Uterus (tissue), 4 donors: Measurements from ENCODE around the gene TRANK1. TPM values are rescaled to one million over a fixed set of nuclear protein-coding genes. Genes with fewer than 3 reads are reported as not detected.
"Not testable (repeated sequence)": the region's sequence is repeated elsewhere in the genome, so short reads cannot be mapped to it uniquely, and the experiment has no call there.

ENCODE experiments used
- DNase-seq, 2 donors: peaks; one replicate each; pipeline ENCODE4 v3.0.0-alpha.2; 2019 to 2020
- H3K27ac ChIP-seq, 2 donors: fragments of 200-600 bp; sonication (generic); 1 replicate in 1 of 2; 2 replicates in 1 of 2; pipeline ENCODE4 v1.5.1; 2016 to 2018
- H3K27me3 ChIP-seq, 2 donors: fragments of 200-600 bp; sonication (generic); one replicate each; pipeline ENCODE4 v1.5.1; 2018 to 2019; ENCODE audit warnings: control low read depth in 1 of 2
- H3K36me3 ChIP-seq, 2 donors: fragments of 200-600 bp; sonication (generic); one replicate each; pipeline ENCODE4 v1.5.1; 2019; ENCODE audit warnings: control low read depth in 1 of 2
- H3K4me1 ChIP-seq, 2 donors: fragments of 200-600 bp; sonication (generic); one replicate each; pipeline ENCODE4 v1.5.1; 2018 to 2019; ENCODE audit warnings: control low read depth in 1 of 2
- H3K4me3 ChIP-seq, 2 donors: fragments of 200-600 bp; sonication (generic); 1 replicate in 1 of 2; 2 replicates in 1 of 2; pipeline ENCODE4 v1.5.1; 2018 to 2019; ENCODE audit warnings: mild to moderate bottlenecking in 1 of 2
- H3K9me3 ChIP-seq, 2 donors: fragments of 200-600 bp; sonication (generic); one replicate each; pipeline ENCODE4 v1.5.1; 2019; ENCODE audit warnings: control low read depth in 1 of 2
- CTCF ChIP-seq, 4 experiments: fragments of 200-600 bp in 2 of 4; fragments of 450-650 bp in 2 of 4; sonication (generic) in 2 of 4; IDR thresholded peaks; one replicate each; pipeline ENCODE4 v1.5.1; 2016 to 2019; ENCODE audit warnings: antibody characterized with exemption in 4 of 4, mild to moderate bottlenecking in 2 of 4, moderate library complexity in 1 of 4
- POLR2A ChIP-seq, 2 donors: fragments of 450-650 bp; IDR thresholded peaks; one replicate each; pipeline ENCODE4 v1.6.1; 2016; ENCODE audit warnings: antibody characterized with exemption in 2 of 2, mild to moderate bottlenecking in 1 of 2, moderate library complexity in 1 of 2
- intact Hi-C: fragments of 100-400 bp; cut with DNase I; formaldehyde crosslinking; loops from one replicate; pipeline ENCODE4 v1.15.1; 2023; ENCODE audit warnings: low total_unique reads
- total RNA-seq, 4 donors: library from RNA; depleted of rRNA in 3 of 4; stranded (reverse); fragments of >200 nt in 3 of 4; gene quantifications; one replicate each; pipeline versions ENCODE4 v1.1.0 to v1.2.4, GENCODE V29; 2014 to 2023
- donor health status: DM: yes; HTN: yes; CAD: no.

TRANK1 gene
- total RNA-seq, 4 donors from 2014 or later, result 10.6 to 52.1 (median 21.6) TPM

GRCh38 chr3:36905545-36905944 is 39.3 kb downstream of the TRANK1 start:
- Histone ChIP-seq H3K4me1 (no peaks in the 10 kb centered on the region), H3K27ac (no peak overlapping the region), H3K9me3 (no peaks in the 10 kb centered on the region), H3K36me3 (no peaks in the 10 kb centered on the region), H3K27me3 (no peaks in the 10 kb centered on the region), H3K4me3 (no peak overlapping the region)
- no peak for TF ChIP-seq CTCF (IDR thresholded peaks at IDR 0.05)
- no peak for TF ChIP-seq POLR2A (IDR thresholded peaks at IDR 0.05)
- no peak for DNase-seq
- intact Hi-C loops, result no loop called here

GRCh38 chr3:36904641-36905040 is 40.2 kb downstream of the TRANK1 start:
- Histone ChIP-seq H3K4me1 (no peaks in the 10 kb centered on the region), H3K9me3 (no peaks in the 10 kb centered on the region), H3K4me3 (no peak overlapping the region), H3K36me3 (no peaks in the 10 kb centered on the region), H3K27ac (no peak overlapping the region), H3K27me3 (no peaks in the 10 kb centered on the region)
- intact Hi-C loops, result no loop called here
- DNase-seq, result no peak
- no peak for TF ChIP-seq POLR2A (IDR thresholded peaks at IDR 0.05)
- TF ChIP-seq CTCF (IDR thresholded peaks at IDR 0.05), result peak in 2 of 4 experiments; percentile 35 to 42

GRCh38 chr3:36904065-36904464 is 40.8 kb downstream of the TRANK1 start:
- H3K4me1 ChIP-seq, H3K4me3 ChIP-seq, H3K27ac ChIP-seq, H3K36me3 ChIP-seq, intact Hi-C loops, H3K9me3 ChIP-seq, H3K27me3 ChIP-seq, DNase-seq: not testable (repeated sequence)

- no peaks in the 10 kb centered on the region for H3K9me3 ChIP-seq
Observed at GRCh38 chr3:36903119-36903882, 41.6 kb downstream of the TRANK1 start.

GRCh38 chr3:36901588-36901987 is 43.3 kb downstream of the TRANK1 start:
- no peaks in the 10 kb centered on the region for H3K9me3 ChIP-seq
- no peaks in the 10 kb centered on the region for H3K4me1 ChIP-seq
- H3K4me3 ChIP-seq, result no peak overlapping the region
- TF ChIP-seq POLR2A (IDR thresholded peaks at IDR 0.05), result no peak
- TF ChIP-seq CTCF (IDR thresholded peaks at IDR 0.05), result no peak
- H3K27ac ChIP-seq, result no peak overlapping the region
- DNase-seq, result no peak
- no peaks in the 10 kb centered on the region for H3K27me3 ChIP-seq
- H3K36me3 ChIP-seq, result no peaks in the 10 kb centered on the region
- intact Hi-C loops, result no loop called here

More at GRCh38 chr3:36903119-36903882, 41.6 kb downstream of the TRANK1 start:
- no peaks in the 10 kb centered on the region for H3K27me3 ChIP-seq
- no peak overlapping the region for H3K4me3 ChIP-seq
- no peak for TF ChIP-seq POLR2A (IDR thresholded peaks at IDR 0.05)
- no peak for TF ChIP-seq CTCF (IDR thresholded peaks at IDR 0.05)
- H3K4me1 ChIP-seq, result no peaks in the 10 kb centered on the region
- intact Hi-C loops, result no loop called here
- H3K36me3 ChIP-seq, result no peaks in the 10 kb centered on the region
- DNase-seq, result no peak
- no peak overlapping the region for H3K27ac ChIP-seq
